ENCODE results near the gene IGSF23. TPM values are rescaled to one million over a fixed set of nuclear protein-coding genes. Genes with fewer than 3 reads are reported as not detected.

IGSF23 gene, protein sequence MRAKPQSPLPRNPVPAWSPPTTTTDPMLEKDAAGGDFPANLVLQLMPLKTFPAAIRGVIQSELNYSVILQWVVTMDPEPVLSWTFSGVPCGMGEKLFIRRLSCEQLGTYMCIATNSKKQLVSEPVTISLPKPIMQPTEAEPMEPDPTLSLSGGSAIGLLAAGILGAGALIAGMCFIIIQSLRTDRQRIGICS
- total RNA-seq = under 1 TPM in 1 of 4 donors, not detected in 3; 0.30 TPM
- under 1 TPM in 1 of 3 donors, not detected in 2; 0.23 TPM for polyA plus RNA-seq
- long read RNA-seq, donor 1 = 0 reads
- long read RNA-seq, donor 2 = 0 reads

DNA sequence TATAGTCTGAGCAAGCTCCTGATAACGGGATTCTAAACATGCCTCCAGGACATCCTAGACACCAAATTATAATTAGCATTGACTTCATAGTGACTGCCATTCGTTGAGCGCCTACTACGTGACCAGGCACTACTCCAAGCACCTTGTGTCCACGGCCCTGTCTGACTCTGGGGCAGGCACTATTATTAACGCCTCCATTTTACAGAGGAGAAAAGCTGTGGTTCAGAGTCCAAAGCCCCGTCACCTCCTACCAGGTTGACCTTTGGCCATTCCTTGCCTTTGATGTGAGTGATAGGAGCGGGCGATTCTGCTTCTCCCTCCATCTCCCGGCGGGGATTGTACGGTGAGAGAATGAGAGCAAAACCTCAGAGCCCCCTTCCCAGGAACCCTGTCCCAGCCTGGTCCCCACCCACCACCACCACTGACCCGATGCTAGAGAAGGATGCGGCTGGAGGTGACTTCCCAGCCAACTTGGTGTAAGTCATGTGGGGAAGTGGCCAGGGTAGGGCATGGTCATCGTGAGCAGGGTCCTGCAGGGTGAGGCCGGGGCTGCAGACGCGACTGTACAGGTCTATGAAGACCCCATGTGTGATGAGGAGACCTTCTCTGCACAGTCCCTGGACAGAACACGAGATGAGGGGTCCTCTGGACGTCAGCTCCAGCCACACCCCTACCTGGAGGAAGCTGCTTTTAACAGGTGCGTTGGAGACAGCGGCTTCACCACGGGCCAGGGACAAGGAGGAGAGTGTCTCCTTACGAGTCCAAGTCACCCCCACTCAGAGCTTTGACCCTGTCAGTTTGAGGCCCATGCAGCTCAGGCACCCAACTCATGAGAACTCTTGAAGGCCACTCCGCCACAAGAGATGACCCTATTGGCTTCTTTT, at the start of gene IGSF23:
IGSF23 (plus strand) TSS at position 269 of the 884 bp plus-strand sequence; CDS start at position 352, 83 bp downstream.
- Histone ChIP-seq H3K27me3 (ENCODE audit: insufficient read depth in 3 of 3, low read length in 2 of 3) (no peaks in the 10 kb centered on the region), H3K27ac (no peak within 1 kb of the TSS), H3K4me3 (no peak within 1 kb of the TSS), H3K9me3 (no peaks in the 10 kb centered on the region), H3K36me3 (ENCODE audit: insufficient read depth in 1 of 2, low read depth in 1 of 2) (no peaks in the 10 kb centered on the region), H3K4me1 (no peaks in the 10 kb centered on the region)
- WGBS, 3 donors = 72 to 87% (median 75%) methylated on average over 25 of the region's 25 CpGs
- intact Hi-C loops (cut with DNase I) = no loop called here
- DNase-seq (no peak), ATAC-seq (peak in 2 of 4 donors; percentile 43 to 59)
- TF ChIP-seq, protein P1, sequence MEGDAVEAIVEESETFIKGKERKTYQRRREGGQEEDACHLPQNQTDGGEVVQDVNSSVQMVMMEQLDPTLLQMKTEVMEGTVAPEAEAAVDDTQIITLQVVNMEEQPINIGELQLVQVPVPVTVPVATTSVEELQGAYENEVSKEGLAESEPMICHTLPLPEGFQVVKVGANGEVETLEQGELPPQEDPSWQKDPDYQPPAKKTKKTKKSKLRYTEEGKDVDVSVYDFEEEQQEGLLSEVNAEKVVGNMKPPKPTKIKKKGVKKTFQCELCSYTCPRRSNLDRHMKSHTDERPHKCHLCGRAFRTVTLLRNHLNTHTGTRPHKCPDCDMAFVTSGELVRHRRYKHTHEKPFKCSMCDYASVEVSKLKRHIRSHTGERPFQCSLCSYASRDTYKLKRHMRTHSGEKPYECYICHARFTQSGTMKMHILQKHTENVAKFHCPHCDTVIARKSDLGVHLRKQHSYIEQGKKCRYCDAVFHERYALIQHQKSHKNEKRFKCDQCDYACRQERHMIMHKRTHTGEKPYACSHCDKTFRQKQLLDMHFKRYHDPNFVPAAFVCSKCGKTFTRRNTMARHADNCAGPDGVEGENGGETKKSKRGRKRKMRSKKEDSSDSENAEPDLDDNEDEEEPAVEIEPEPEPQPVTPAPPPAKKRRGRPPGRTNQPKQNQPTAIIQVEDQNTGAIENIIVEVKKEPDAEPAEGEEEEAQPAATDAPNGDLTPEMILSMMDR (IDR thresholded peaks at IDR 0.05) = no peak

DNA sequence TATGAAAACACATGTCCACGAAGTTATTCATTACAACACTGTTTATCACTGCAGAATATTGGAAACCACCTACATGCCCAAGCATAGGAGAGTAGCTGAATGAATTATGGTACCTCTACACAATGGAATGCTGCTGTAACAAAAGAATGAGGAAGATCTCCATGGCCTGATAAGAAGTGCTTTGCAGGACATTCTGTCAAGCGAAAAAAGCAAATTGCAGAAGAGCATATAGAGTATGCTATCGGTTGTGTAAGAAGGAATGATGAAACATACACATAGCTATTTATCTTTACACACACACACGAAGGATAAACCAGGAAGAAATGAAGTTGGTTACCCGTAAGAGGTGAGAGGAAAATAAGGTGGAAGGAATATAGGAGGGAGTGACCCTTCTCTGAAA, 46.4 kb upstream of the IGSF23 start:
- intact Hi-C loops (cut with DNase I) = no loop called here
- Histone ChIP-seq H3K36me3 (ENCODE audit: insufficient read depth in 1 of 2, low read depth in 1 of 2) (no peaks in the 10 kb centered on the region), H3K27ac (no peak overlapping the region), H3K4me3 (no peak overlapping the region), H3K9me3 (no peaks in the 10 kb centered on the region), H3K4me1 (no peaks in the 10 kb centered on the region), H3K27me3 (ENCODE audit: insufficient read depth in 3 of 3, low read length in 2 of 3) (peaks cover 0 to 31% (median 4%) of the 10 kb centered on the region in 3 donors)
- TF ChIP-seq, protein P1 (IDR thresholded peaks at IDR 0.05) = no peak
- DNase-seq = no peak
- ATAC-seq = no peak
- 57 to 60% (median 59%) methylated on average over 5 of the region's 5 CpGs for WGBS, 3 donors

DNA sequence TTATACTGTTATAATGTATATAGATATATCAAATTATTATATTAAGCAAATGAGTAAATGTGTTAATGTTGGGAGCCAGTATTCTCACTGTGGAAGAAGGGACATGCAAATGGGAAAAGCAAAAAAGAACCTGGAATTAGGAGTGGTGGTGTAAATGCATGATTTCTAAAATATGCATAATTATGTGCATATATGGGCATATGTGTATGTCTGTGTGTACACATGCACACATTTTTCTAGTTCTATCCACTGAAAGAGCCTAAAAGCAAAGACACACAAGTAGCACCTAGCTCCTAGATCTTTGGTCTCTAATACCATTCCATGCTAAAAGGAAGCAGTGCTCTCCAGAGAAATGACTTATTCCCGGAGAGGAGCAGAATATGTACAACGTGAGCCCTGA, 45.6 kb upstream of the IGSF23 start:
- Histone ChIP-seq H3K36me3 (ENCODE audit: insufficient read depth in 1 of 2, low read depth in 1 of 2) (no peaks in the 10 kb centered on the region), H3K9me3 (no peaks in the 10 kb centered on the region), H3K27ac (no peak overlapping the region), H3K4me3 (no peak overlapping the region), H3K27me3 (ENCODE audit: insufficient read depth in 3 of 3, low read length in 2 of 3) (peaks cover 0 to 31% (median 4%) of the 10 kb centered on the region in 3 donors), H3K4me1 (no peaks in the 10 kb centered on the region)
- no peak for ATAC-seq
- WGBS, 3 donors = 53 to 56% (median 55%) methylated on average over 2 of the region's 2 CpGs
- DNase-seq = no peak
- intact Hi-C loops (cut with DNase I) = no loop called here
- TF ChIP-seq, protein P1 (IDR thresholded peaks at IDR 0.05) = no peak

DNA sequence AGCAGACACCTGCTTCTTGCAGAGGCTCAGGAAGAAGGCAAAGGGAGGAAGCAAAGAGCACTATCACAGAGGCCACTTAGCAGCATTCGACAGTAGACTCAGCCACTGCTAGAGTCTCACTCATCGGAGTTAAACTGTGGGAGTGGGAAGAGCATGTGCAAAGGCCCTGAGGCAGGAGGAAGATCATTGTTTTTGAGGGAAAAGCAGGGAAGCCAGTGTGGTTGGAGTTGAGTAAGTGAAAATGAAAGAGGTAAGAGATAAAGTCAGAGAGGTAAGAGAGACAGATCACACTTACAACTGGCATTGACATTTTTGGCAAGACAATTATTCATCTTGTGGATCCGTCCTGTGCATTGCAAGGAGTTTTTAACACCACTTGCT, 42.8 kb upstream of the IGSF23 start:
- Histone ChIP-seq H3K27ac (no peak overlapping the region), H3K9me3 (no peaks in the 10 kb centered on the region), H3K4me3 (no peak overlapping the region), H3K4me1 (no peaks in the 10 kb centered on the region), H3K27me3 (ENCODE audit: insufficient read depth in 3 of 3, low read length in 2 of 3) (peaks cover 0 to 29% (median 4%) of the 10 kb centered on the region in 3 donors), H3K36me3 (ENCODE audit: insufficient read depth in 1 of 2, low read depth in 1 of 2) (no peaks in the 10 kb centered on the region)
- no peak for DNase-seq
- TF ChIP-seq, protein P1 (IDR thresholded peaks at IDR 0.05) = no peak
- 40 to 43% (median 41%) methylated on average over 3 of the region's 3 CpGs for WGBS, 3 donors
- intact Hi-C loops (cut with DNase I) = loop anchor here (2.0 to 10.0 kb wide), 4 partner anchors 86 to 274 kb away; partner anchors contain the start of gene NECTIN2 (in 1 of the 2)
- ATAC-seq = no peak

Data from psoas muscle (tissue), 8 donors.